Adrenal gland (tissue), 12 donors: ENCODE data around the gene PHF3. TPM values are rescaled to one million over a fixed set of nuclear protein-coding genes. Genes with fewer than 3 reads are reported as not detected.
A peak's percentile ranks its signal among the peaks of the same experiment; 100 is the strongest.

Source experiments
- DNase-seq, 7 donors: peaks; one replicate each; pipeline ENCODE4 v3.0.0-alpha.2; 2019 to 2020
- H3K27ac ChIP-seq, 5 donors: fragments of 200-600 bp; sonication (generic) in 4 of 5; 1 replicate in 3 of 5; 2 replicates in 2 of 5; pipeline versions ENCODE4 v1.5.1 to v1.8.0; 2016 to 2020; ENCODE audit warnings: mild to moderate bottlenecking in 1 of 5
- H3K27me3 ChIP-seq: fragments of 200-600 bp; 2 replicates; pipeline ENCODE4 v1.8.0; 2021
- H3K36me3 ChIP-seq, 2 donors: fragments of 200-600 bp; replicated peaks in 1 of 2; 1 replicate in 1 of 2; 2 replicates in 1 of 2; pipeline versions ENCODE4 v1.5.1 to v1.8.0; 2018 to 2022
- H3K4me1 ChIP-seq, 2 donors: fragments of 200-600 bp; replicated peaks in 1 of 2; 1 replicate in 1 of 2; 2 replicates in 1 of 2; pipeline versions ENCODE4 v1.5.1 to v1.8.0; 2018 to 2021
- H3K4me3 ChIP-seq, 4 donors: fragments of 200-600 bp; sonication (generic) in 3 of 4; one replicate each; pipeline ENCODE4 v1.5.1; 2016 to 2018
- H3K9me3 ChIP-seq, 3 donors: fragments of 200-600 bp; sonication (generic) in 1 of 3; replicated peaks in 1 of 3; 1 replicate in 2 of 3; 2 replicates in 1 of 3; pipeline versions ENCODE4 v1.5.1 to v1.8.0; 2016 to 2021
- POLR2A ChIP-seq, 2 donors: fragments of 450-650 bp; IDR thresholded peaks; one replicate each; pipeline ENCODE4 v1.6.1; 2017; ENCODE audit warnings: antibody characterized with exemption in 2 of 2, mild to moderate bottlenecking in 2 of 2, moderate library complexity in 1 of 2
- WGBS, 4 donors: extraction: QIAGEN DNeasy Blood & Tissue Kit in 2 of 4; methylation state at CpG; one replicate each; pipeline versions ENCODE4 v1.1.5 to v1.1.7; 2013 to 2017; 5-methylcytosine and 5-hydroxymethylcytosine counted together
- intact Hi-C, 2 donors: fragments of 100-400 bp; cut with DNase I; formaldehyde crosslinking; loops; one replicate each; pipeline versions ENCODE4 v1.14.1 to v1.15.0; 2022 to 2023
- polyA plus RNA-seq, 3 donors: library from polyadenylated mRNA; stranded (reverse); fragments of 200-250 nt in 2 of 3; fragments of 350-450 nt in 1 of 3; fragmentation: Illumina TruSeq in 1 of 3; extraction: RNeasy Lipid Tissue Mini Kit (QIAGEN cat#74804) in 1 of 3; gene quantifications; one replicate each; pipeline ENCODE4 v1.2.3, GENCODE V29; 2013 to 2014
- total RNA-seq, 9 donors: library from RNA; depleted of rRNA in 4 of 9; stranded (reverse); fragments of >200 nt in 4 of 9; fragments of 120-200 nt in 1 of 9; fragmentation: NEBNext Ultra II Directional in 1 of 9; extraction: Animal tissue kit (Norgen Biotek cat#: 25700) in 1 of 9; gene quantifications; one replicate each; pipeline versions ENCODE4 v1.1.0 to v1.2.4, GENCODE V29; 2013 to 2023
- TF ChIP-seq, protein P1 (sequence below), 6 experiments: fragments of 450-650 bp in 4 of 6; fragments of 200-600 bp in 2 of 6; sonication (generic) in 1 of 6; IDR thresholded peaks; 1 replicate in 5 of 6; 2 replicates in 1 of 6; pipeline versions ENCODE4 v1.5.1 to v1.8.0; 2016 to 2021; ENCODE audit warnings: antibody characterized with exemption in 6 of 6, mild to moderate bottlenecking in 2 of 6, moderate library complexity in 1 of 6
- donor health status: healthy with polysubstance abuse.
- donor health status: Bipolar disorder and iron deficiency.
- donor health status: DM: yes; HTN: yes; CAD: no.
- donor health status: DM: no; HTN: no; CAD: no.
- donor health status: DM: no; HTN: no; CAD: no.
- donor health status: DM: yes; HTN: yes; CAD: no.

PHF3 gene
- total and polyA plus RNA-seq, 12 donors = 9.7 to 104 (median 57.0) TPM

DNA sequence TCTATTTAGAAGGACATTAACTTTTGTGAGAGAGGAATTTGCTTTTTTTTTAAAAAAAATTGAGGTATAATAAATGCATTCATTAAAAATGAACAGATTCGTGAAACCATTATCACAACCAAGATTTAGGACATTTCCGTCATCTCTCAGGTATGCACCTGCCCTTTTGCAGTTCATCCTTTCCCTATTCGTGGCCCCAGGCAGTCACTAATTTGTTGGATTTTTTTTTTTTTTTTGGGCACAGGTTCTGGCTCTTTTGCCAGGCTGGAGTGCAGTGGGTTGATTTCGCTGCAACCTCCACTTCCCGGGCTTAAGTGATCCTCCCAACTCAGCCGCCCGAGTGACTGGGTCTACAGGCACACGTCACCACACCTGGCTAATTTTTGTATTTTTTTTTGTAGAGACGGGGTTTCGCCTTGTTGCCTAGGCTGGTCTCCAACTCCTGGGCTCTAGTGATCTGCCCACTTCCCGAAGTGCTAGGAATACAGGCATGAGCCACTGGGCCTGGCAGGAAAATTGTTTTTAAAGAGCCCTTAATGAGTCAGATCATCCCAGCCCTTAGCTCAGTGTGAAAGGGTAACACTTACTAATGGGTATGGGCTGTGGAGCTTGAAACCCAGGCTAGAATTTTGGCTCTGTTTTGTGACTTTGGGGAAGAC lies 9.2 kb downstream of the PHF3 start:
- WGBS, 4 donors = 73 to 89% (median 80%) methylated on average over 11 of the region's 11 CpGs
- DNase-seq = peak in 2 of 7 donors; percentile 12 to 16
- H3K4me3 ChIP-seq = no peak overlapping the region
- H3K27me3 ChIP-seq = no peaks in the 10 kb centered on the region
- intact Hi-C loops = no loop called here
- no peak overlapping the region for H3K27ac ChIP-seq
- H3K9me3 ChIP-seq = no peaks in the 10 kb centered on the region
- TF ChIP-seq, protein P1, sequence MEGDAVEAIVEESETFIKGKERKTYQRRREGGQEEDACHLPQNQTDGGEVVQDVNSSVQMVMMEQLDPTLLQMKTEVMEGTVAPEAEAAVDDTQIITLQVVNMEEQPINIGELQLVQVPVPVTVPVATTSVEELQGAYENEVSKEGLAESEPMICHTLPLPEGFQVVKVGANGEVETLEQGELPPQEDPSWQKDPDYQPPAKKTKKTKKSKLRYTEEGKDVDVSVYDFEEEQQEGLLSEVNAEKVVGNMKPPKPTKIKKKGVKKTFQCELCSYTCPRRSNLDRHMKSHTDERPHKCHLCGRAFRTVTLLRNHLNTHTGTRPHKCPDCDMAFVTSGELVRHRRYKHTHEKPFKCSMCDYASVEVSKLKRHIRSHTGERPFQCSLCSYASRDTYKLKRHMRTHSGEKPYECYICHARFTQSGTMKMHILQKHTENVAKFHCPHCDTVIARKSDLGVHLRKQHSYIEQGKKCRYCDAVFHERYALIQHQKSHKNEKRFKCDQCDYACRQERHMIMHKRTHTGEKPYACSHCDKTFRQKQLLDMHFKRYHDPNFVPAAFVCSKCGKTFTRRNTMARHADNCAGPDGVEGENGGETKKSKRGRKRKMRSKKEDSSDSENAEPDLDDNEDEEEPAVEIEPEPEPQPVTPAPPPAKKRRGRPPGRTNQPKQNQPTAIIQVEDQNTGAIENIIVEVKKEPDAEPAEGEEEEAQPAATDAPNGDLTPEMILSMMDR (IDR thresholded peaks at IDR 0.05) = no peak
- TF ChIP-seq POLR2A (IDR thresholded peaks at IDR 0.05) = no peak
- H3K4me1 ChIP-seq = peaks cover 10 to 79% of the 10 kb centered on the region in 2 donors
- no peaks in the 10 kb centered on the region for H3K36me3 ChIP-seq

DNA sequence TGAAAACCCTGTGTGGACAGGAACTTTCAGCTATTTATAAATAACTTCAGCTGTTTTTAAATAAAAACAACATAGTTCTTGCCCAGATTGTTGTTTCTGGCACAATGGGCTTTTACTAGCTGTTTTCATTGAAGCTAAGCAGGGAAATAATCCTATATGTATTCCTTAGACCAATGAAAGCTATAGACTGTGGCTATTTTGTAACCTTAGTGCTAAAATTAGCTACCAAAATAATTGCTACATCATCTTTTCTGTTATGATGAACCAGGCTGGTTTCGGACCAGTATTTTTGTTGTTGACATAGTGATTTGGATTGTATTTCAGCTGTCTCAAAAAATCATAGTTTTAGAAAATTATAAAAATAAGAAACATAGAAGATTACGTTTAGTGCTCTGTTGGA lies 13.7 kb downstream of the PHF3 start:
- TF ChIP-seq, protein P1 (IDR thresholded peaks at IDR 0.05) = no peak
- no peak for TF ChIP-seq POLR2A (IDR thresholded peaks at IDR 0.05)
- Histone ChIP-seq H3K4me1 (peaks cover 10 to 80% of the 10 kb centered on the region in 2 donors), H3K9me3 (peaks cover 0 to 4% (median 0%) of the 10 kb centered on the region in 3 donors), H3K27ac (no peak overlapping the region), H3K4me3 (no peak overlapping the region), H3K36me3 (no peaks in the 10 kb centered on the region), H3K27me3 (no peaks in the 10 kb centered on the region)
- intact Hi-C loops = no loop called here
- 50 to 66% (median 57%) methylated on average over 2 of the region's 2 CpGs for WGBS, 4 donors
- no peak for DNase-seq

DNA sequence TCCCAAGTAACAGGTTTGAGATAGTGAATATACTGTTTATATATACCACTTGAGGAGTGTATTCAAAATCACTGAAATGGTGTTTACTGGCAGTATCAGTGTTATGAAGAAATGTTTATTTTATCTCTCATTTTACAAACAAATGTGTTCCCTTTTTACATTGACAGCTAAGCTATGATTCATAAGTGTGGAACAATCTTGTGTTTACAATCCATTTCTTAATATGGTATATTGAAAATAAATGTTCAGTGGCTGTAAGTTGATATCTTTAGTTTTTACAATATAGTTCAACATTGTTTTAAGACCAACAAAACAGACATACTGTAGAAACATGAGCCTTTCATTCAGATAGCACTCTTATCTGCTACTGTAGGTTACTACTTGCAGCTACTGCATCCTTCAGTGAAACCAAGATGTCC lies 14.3 kb downstream of the PHF3 start:
- Histone ChIP-seq H3K27ac (no peak overlapping the region), H3K4me3 (no peak overlapping the region), H3K4me1 (peaks cover 14 to 78% of the 10 kb centered on the region in 2 donors), H3K9me3 (peaks cover 0 to 4% (median 0%) of the 10 kb centered on the region in 3 donors), H3K36me3 (no peaks in the 10 kb centered on the region), H3K27me3 (no peaks in the 10 kb centered on the region)
- no peak for DNase-seq
- TF ChIP-seq POLR2A (IDR thresholded peaks at IDR 0.05) = no peak
- TF ChIP-seq, protein P1 (IDR thresholded peaks at IDR 0.05) = no peak
- intact Hi-C loops = no loop called here

DNA sequence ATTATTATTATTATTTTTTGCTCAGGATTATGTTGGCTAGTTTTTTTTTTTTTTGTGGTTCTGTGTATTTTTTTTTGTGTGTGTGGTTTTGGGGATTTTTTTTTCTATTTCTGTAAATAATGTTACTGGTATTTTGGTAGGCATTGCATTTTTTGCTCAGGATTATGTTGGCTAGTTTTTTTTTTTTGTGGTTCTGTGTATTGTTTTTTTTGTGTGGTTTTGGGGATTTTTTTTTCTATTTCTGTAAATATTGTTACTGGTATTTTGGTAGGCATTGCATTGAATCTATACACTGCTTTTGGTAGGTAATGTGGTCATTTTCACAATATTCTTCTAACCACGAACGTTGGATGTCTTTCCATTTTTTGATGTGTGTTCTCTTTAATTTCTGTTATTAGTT lies 17.4 kb downstream of the PHF3 start:
- H3K9me3 ChIP-seq = peaks cover 0 to 4% (median 0%) of the 10 kb centered on the region in 3 donors
- intact Hi-C loops = no loop called here
- no peak for DNase-seq
- H3K27ac ChIP-seq = no peak overlapping the region
- 47 to 62% (median 56%) methylated on average over 2 of the region's 2 CpGs for WGBS, 4 donors
- no peak for TF ChIP-seq POLR2A (IDR thresholded peaks at IDR 0.05)
- TF ChIP-seq, protein P1 (IDR thresholded peaks at IDR 0.05) = no peak
- H3K36me3 ChIP-seq = no peaks in the 10 kb centered on the region
- no peak overlapping the region for H3K4me3 ChIP-seq
- peaks cover 14 to 65% of the 10 kb centered on the region in 2 donors for H3K4me1 ChIP-seq
- H3K27me3 ChIP-seq = no peaks in the 10 kb centered on the region
